ENCODE data around the gene BRD4.
"Not testable (repeated sequence)": the region's sequence is repeated elsewhere in the genome, so short reads cannot be mapped to it uniquely, and the experiment has no call there.

BRD4 gene

DNA sequence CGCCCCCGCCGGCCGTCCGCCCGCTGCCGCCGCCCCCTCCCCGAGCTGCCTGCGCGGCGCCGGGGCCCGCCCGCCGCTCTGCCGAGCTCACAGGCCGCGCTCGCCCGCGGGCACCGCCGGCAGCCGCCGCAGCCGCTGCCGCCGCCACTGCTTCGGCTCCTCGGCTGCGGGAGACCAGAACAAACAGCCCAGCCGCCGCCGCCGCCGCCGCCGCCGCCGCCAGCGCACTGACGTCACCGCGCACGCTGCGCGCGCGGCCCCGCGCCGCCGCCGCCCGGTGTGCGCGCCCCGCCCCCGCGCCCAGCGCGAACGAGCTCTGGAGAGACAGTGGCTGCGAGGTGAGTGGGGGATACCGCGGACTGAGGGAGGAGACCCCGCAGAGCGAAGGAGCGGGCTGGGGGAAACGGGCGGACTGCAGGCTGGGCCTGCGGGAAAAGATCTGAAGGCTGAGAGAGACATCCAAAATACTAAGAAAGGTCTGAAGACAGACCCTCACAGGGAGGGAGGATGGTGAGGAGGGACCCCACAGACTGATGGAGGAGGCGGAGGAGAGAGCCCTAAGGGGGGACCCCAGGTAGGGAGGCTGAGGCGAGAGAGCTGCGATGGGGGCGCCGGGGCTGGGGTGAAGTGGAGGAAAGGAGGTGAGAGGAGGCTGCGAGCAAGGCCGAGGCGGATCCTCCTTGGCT lies at the start of gene BRD4:
TSS of gene BRD4 (minus strand) at position 229 of the 686 bp plus-strand sequence. CDS start 59,440 bp downstream, outside the sequence.
- DNase-seq (ENCODE audit: low spot score) = peak; percentile 64

GRCh38 chr19:15381864-15382263 lies 49.5 kb upstream of the BRD4 start:
- DNase-seq (ENCODE audit: low spot score) = no peak

- DNase-seq (ENCODE audit: low spot score) = no peak
Observed at GRCh38 chr19:15381429-15381828, 49.1 kb upstream of the BRD4 start.

- DNase-seq (ENCODE audit: low spot score) = peak; percentile 26
Observed at GRCh38 chr19:15379999-15380647, 47.8 kb upstream of the BRD4 start.

GRCh38 chr19:15379083-15379998 lies 47.0 kb upstream of the BRD4 start, which contains the start of gene AKAP8:
Gene AKAP8, minus strand, starts transcription at chr19:15379787. Its CDS starts 56 bp downstream, at chr19:15379731.
- DNase-seq (ENCODE audit: low spot score) = peak; percentile 91

DNA sequence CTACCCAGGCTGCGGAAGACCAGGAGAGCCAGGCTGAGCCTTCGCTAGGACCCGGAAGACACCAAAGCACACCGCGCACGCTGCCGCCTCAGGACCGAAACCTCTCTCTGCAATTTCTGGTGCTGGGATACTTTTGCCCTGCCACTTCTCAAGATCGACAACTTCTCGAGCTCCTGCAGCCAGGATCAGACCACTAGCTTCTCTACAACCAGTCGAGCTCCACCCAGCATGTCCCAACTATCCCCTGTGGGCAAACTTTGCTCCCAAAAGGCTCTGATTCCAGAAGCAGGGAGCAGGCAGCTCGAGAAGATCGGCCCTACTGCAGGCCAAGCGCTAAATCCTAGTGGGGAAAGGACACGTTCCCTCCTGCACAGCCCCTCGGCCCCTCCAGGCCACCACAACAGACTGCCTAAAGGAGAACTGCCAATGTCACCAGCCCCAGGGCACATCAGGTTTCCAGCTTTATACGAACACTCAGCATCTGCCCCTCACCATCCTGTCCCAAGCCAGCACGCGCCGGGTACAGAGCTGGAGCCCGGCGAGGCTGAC lies 46.3 kb upstream of the BRD4 start:
- DNase-seq (ENCODE audit: low spot score) = peak; percentile 24

GRCh38 chr19:15374796-15375440 lies 42.6 kb upstream of the BRD4 start:
- DNase-seq (ENCODE audit: low spot score) = peak; percentile 16

DNA sequence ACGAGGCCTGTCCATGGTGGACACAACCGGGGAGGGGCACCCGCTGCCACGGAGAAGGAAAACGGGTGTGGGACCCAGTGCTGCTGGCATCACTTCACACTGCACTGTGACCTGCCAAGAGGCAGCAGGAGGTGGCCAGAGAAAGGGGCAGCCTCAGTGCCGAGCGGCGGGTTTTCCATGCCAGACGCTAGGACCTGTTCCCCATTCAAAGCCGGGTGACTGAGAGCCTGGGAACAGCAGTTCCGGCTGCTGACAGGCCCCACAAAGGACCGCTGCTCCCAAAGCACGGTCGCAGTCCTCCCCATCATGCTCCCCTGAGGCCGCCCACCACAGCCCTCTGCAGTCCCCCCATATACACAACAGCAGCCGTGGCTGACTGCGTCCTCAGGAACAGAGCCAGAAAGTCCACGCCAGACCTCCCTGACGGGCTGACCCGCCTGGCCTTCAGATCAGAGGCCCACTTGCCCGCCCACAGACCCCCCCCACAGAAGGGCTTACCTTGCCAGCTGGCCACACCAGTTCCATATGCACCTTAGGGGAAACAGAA lies 41.8 kb upstream of the BRD4 start:
- DNase-seq (ENCODE audit: low spot score) = no peak

DNA sequence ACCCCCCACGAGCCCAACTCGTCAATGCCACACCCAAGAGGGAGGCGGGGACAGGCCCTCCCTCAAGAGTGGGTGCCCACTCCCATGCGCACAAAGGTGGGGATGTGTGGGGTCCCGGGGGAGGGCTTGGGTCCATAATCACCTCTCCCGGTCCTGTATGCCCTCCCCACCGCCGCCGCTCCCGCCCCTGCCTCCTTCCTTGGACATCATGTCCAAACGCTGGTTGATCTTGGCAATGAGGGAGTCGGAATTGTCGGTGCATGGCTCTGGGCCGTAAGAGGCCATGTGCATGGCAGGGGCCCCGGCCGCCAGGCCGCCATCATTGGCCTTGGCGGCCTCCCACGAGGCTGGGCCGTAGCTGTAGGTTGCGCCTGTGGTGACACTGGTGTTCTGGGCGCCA lies 41.3 kb upstream of the BRD4 start:
- no peak for DNase-seq (ENCODE audit: low spot score)

DNA sequence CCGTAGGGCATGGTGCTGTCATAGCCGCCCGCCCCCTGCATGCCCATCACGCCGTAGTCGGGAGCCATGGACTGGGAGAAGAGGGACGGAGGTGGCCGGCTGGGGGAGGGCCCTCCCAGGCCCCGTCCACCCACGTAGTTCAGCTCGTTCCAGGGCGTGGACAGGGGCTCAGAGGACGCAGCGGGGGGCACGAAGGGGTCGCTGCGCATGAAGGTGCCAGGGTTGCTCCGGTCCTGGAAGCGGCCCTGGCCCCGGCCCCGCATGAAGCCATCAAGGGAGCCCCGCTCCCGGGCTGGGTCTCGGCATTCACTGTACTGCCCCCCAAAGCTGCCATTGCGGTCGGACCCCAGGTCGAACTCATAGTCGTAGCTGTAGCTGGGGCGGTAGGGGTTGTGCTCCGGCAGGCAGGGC lies 40.6 kb upstream of the BRD4 start:
- DNase-seq (ENCODE audit: low spot score) = no peak

- no peak for DNase-seq (ENCODE audit: low spot score)
Observed at GRCh38 chr19:15372470-15372869, 40.1 kb upstream of the BRD4 start.

DNA sequence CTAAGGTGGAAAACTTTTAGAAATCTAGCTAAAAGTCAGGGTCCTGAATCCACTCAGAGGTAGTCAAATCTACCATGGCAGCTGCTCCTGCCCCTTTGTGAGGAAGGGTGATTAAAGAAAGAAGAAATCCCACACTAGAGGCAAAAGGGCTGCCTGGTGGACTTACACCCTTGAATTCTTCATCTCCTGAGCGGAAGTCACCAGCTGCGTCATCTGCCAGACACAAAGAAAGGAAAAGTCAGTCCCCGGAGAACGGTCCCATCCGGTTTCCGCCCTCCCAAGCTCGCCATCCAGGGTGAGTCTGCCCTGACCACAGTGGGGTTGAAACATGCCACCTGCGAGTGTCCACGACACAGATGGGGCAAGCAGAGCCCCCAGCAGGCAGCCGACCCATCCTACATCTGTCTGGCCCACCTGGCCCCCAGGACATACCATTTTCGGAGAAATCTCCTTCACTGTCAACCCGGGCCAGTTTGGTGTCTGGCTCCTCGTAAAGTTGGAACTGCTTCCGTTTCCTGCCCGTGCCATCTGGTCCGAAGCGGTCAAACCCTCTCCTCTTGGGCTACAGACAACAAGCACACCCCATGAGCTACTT lies 39.5 kb upstream of the BRD4 start:
- DNase-seq (ENCODE audit: low spot score) = no peak

DNA sequence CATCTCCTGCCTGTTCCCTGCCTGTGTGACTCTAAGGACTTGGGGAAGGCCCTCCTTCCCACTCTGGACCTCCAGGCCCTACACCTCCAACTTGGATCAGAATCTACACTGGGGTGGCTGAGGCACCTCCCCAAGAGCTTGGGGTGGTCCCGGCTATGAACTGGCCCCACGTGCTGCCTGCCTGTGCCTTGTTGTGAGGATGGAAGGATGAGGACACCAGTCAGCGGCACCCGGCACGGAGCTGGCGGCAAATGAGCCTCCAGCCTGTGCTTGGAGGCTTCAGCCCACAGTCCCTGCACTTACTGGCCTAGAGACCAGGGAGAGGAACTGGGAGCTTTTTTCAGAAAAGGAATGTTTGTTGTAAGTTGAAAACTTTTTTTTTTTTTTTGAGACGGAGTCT lies 38.8 kb upstream of the BRD4 start:
- DNase-seq (ENCODE audit: low spot score) = no peak

GRCh38 chr19:15369594-15369891 lies 37.2 kb upstream of the BRD4 start:
- DNase-seq (ENCODE audit: low spot score) = no peak

- no peak for DNase-seq (ENCODE audit: low spot score)
Observed at GRCh38 chr19:15368798-15369593, 36.7 kb upstream of the BRD4 start.

DNA sequence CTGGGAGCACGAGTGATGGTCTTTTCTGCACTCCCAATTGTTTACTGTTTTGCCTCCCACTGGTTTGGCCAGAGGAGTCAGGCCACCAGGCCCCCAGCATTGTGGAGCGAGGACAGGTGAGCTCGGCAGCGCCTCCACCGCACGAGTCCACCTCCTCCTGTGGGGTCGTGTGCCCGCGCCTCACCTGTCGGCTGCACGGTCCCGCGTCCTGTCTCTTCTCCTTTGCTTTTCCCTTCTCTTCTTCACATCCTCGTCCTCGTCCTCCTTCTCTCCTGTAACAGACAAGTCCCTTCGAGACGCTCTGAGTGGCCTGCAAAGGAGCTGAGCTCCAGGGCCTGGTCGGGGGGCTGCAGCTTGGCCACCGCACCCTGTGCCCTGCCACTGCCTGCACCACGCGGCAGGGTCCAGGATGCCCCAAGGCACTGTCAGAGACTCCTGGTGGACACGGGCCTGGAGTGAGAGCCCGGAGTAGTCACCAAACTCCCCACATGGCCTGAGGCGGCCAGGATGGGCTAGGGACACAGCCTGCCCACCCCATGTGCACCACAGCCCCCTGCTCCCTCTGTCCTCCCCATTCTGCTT lies 35.8 kb upstream of the BRD4 start:
- no peak for DNase-seq (ENCODE audit: low spot score)

DNA sequence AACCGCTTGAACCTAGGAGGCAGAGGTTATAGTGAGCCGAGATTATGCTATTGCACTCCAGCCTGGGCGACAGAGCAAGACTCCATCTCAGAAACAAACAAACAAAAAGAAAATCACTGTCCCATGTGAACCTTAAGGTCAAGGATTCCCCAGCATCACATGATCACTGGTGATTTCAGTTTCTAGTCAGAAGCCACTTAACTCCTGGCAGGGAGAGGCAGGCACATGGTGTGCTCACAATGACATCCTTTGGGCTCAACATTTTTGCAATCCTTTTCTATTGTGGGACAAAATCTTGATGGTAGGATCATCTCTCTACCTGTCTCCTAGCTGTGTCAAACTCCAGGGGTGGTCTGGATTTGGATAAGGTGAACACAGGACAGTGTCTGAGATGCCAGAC lies 35.1 kb upstream of the BRD4 start:
- DNase-seq (ENCODE audit: low spot score) = no peak

GRCh38 chr19:15365264-15365663 lies 32.9 kb upstream of the BRD4 start:
- no peak for DNase-seq (ENCODE audit: low spot score)

- not testable (repeated sequence) for DNase-seq (ENCODE audit: low spot score)
Observed at GRCh38 chr19:15363791-15364190, 31.5 kb upstream of the BRD4 start.

- DNase-seq (ENCODE audit: low spot score) = not testable (repeated sequence)
Observed at GRCh38 chr19:15363048-15363447, 30.7 kb upstream of the BRD4 start.
